ENCODE measurements around the gene RAD54L2. TPM values are rescaled to one million over a fixed set of nuclear protein-coding genes. Genes with fewer than 3 reads are reported as not detected.

Gene RAD54L2
- total RNA-seq, 1 experiment from 2014 or later: 36.5 TPM

DNA sequence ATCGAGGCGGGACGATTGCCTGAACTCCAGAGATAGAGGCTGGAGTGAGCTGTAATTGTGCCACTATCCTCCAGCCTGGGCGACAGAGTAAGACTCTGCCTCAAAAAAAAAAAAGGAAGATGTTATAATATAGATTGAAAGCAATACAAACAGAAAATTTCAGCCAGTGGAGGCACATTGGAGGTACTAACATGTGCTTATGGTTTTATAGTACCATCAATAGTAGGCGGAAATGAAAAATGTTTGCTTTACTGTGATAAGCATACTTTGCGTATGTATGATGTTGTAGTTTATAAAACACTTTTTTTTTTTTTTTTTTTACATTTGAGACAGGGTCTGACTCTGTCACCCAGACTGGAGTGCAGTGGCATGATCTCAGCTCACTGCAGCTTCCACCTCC is 8.8 kb downstream of the RAD54L2 start:
- Mint-ChIP-seq H3K27ac (ENCODE audit: unreplicated experiment) (no peak overlapping the region), H3K4me3 (ENCODE audit: unreplicated experiment) (no peak overlapping the region), H3K4me1 (ENCODE audit: low read depth, unreplicated experiment) (no peaks in the 10 kb centered on the region), H3K36me3 (ENCODE audit: insufficient read depth, unreplicated experiment) (peaks cover 27% of the 10 kb centered on the region), H3K27me3 (ENCODE audit: insufficient read depth, unreplicated experiment) (no peaks in the 10 kb centered on the region), H3K9me3 (ENCODE audit: unreplicated experiment) (no peaks in the 10 kb centered on the region)
- ChIA-PET POLR2A (no interaction called here), CTCF (interaction anchor here (1.4 kb wide), 1 partner anchor 48 kb away, joined by 4 read pairs; the partner anchor contains the start of gene DCAF1)
- DNase-seq: no peak
- Histone ChIP-seq H3K27me3 (replicated peaks; ENCODE audit: control insufficient read depth, insufficient read depth, low read length) (no peaks in the 10 kb centered on the region), H3K4me3 (ENCODE audit: low read depth, low read length) (no peak overlapping the region), H3K9me3 (no peaks in the 10 kb centered on the region), H3K36me3 (ENCODE audit: control insufficient read depth, insufficient read depth, low read length) (no peaks in the 10 kb centered on the region; the same call in 1 of the 2 replicates), H3K4me1 (no peaks in the 10 kb centered on the region)
- BruUV-seq (replicated peaks): no TSS peak
- TF ChIP-seq CTCF (IDR thresholded peaks at IDR 0.05; ENCODE audit: insufficient read depth in 1 of 2, low read depth in 1 of 2, low read length in 1 of 2, severe bottlenecking in 1 of 2, unreplicated experiment in 1 of 2): no peak
- intact Hi-C loops (cut with micrococcal nuclease; ENCODE audit: unreplicated experiment): no loop called here

DNA sequence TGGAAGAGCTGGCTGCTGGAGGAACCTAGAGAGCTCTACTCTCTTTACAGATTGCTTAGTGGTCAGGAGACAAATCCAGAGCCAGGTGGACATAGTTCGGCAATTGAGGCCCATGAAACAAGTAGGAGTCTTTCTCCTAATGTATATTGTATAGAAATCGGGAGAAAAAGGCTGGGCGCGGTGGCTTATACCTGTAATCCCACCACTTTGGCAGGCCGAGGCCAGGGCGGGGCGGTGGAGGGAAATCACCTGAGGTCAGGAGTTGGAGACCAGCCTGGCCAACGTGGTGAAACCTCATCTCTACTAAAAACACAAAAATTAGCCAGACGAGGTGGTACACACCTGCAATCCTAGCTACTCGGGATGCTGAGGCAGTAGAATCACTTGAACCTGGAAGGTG is 10.8 kb downstream of the RAD54L2 start:
- Histone ChIP-seq H3K36me3 (ENCODE audit: control insufficient read depth, insufficient read depth, low read length) (no peaks in the 10 kb centered on the region; the same call in 1 of the 2 replicates), H3K27me3 (replicated peaks; ENCODE audit: control insufficient read depth, insufficient read depth, low read length) (no peaks in the 10 kb centered on the region), H3K4me1 (no peaks in the 10 kb centered on the region), H3K4me3 (ENCODE audit: low read depth, low read length) (no peak overlapping the region), H3K9me3 (no peaks in the 10 kb centered on the region)
- CTCF ChIA-PET: interaction anchor here (1.1 kb wide), 2 partner anchors 10 to 47 kb away, joined by 3 to 8 read pairs; no protein-coding TSS in a partner anchor
- POLR2A ChIA-PET: interaction anchor here (0.5 to 0.6 kb wide), 2 partner anchors 164 to 1721 kb away, joined by 3 to 5 read pairs; partner anchors contain the start of gene MANF
- no peak for DNase-seq
- H3K27ac Mint-ChIP-seq (ENCODE audit: unreplicated experiment): no peak overlapping the region
- no peak for TF ChIP-seq CTCF (IDR thresholded peaks at IDR 0.05; ENCODE audit: insufficient read depth in 1 of 2, low read depth in 1 of 2, low read length in 1 of 2, severe bottlenecking in 1 of 2, unreplicated experiment in 1 of 2)
- no peaks in the 10 kb centered on the region for H3K4me1 Mint-ChIP-seq (ENCODE audit: low read depth, unreplicated experiment)
- intact Hi-C loops (cut with micrococcal nuclease; ENCODE audit: unreplicated experiment): no loop called here
- no peaks in the 10 kb centered on the region for H3K27me3 Mint-ChIP-seq (ENCODE audit: insufficient read depth, unreplicated experiment)
- no TSS peak for BruUV-seq (replicated peaks)
- H3K36me3 Mint-ChIP-seq (ENCODE audit: insufficient read depth, unreplicated experiment): peaks cover 17% of the 10 kb centered on the region
- no peak overlapping the region for H3K4me3 Mint-ChIP-seq (ENCODE audit: unreplicated experiment)
- H3K9me3 Mint-ChIP-seq (ENCODE audit: unreplicated experiment): no peaks in the 10 kb centered on the region

DNA sequence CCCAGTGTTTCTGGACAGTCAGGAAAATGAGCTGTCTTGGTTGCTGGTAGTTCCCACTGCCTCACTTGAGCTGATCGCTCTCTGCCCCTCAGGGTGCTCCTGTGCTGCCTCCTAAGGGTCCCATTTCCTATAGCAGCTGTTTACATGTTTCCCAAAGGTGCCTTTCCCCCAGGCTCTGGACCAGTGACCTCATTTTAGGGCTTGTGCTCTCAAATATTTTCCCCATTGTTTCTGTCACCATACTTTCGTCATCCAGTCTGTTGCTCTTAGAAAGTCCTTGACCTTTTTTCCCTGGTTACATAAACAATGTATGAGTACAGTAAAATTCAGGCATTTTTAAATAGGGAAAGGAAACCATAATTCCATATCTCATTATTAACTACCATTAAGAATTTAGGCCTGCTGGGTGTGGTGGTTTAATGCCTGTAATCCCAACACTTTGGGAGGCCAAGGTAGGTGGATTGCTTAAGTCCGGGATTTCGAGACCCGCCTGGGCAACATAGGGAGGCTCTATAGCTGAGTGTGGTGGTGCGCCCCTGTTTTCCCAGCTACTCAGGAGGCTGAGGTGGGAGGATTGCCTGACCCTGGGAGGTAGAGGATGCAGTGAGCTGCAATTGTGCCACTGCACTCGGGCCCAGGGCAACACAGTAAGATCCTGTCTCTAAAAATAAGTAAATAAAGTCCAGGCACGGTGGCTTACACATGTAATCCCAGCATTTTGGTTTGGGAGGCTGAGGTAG is 11.7 kb downstream of the RAD54L2 start:
- CTCF ChIA-PET: interaction anchor here (0.6 to 1.1 kb wide), 3 partner anchors 11 to 48 kb away, joined by 3 to 8 read pairs (median 4); no protein-coding TSS in a partner anchor
- DNase-seq: peak in 1 of 2 experiments; percentile 11
- intact Hi-C loops (cut with micrococcal nuclease; ENCODE audit: unreplicated experiment): loop anchor here (1.0 kb wide), 1 partner anchor 48 kb away; no protein-coding TSS in a partner anchor

More for the DNA sequence above, 11.7 kb downstream of the RAD54L2 start:
- Mint-ChIP-seq H3K27me3 (ENCODE audit: insufficient read depth, unreplicated experiment) (no peaks in the 10 kb centered on the region), H3K36me3 (ENCODE audit: insufficient read depth, unreplicated experiment) (peaks cover 23% of the 10 kb centered on the region), H3K9me3 (ENCODE audit: unreplicated experiment) (no peaks in the 10 kb centered on the region), H3K4me3 (ENCODE audit: unreplicated experiment) (no peak overlapping the region), H3K27ac (ENCODE audit: unreplicated experiment) (peak overlapping the region; percentile 19), H3K4me1 (ENCODE audit: low read depth, unreplicated experiment) (no peaks in the 10 kb centered on the region)
- no peaks in the 10 kb centered on the region for H3K4me1 ChIP-seq
- H3K4me3 ChIP-seq (ENCODE audit: low read depth, low read length): no peak overlapping the region
- no peaks in the 10 kb centered on the region; the same call in 1 of the 2 replicates for H3K36me3 ChIP-seq (ENCODE audit: control insufficient read depth, insufficient read depth, low read length)
- peak in 1 of 2 experiments; percentile 5 for TF ChIP-seq CTCF (IDR thresholded peaks at IDR 0.05; ENCODE audit: insufficient read depth in 1 of 2, low read depth in 1 of 2, low read length in 1 of 2, severe bottlenecking in 1 of 2, unreplicated experiment in 1 of 2)
- no peaks in the 10 kb centered on the region for H3K27me3 ChIP-seq (replicated peaks; ENCODE audit: control insufficient read depth, insufficient read depth, low read length)
- H3K9me3 ChIP-seq: no peaks in the 10 kb centered on the region
- no TSS peak for BruUV-seq (replicated peaks)
- POLR2A ChIA-PET: interaction anchor here (0.5 to 1.1 kb wide), 2 partner anchors 51 to 165 kb away, joined by 3 read pairs; partner anchors contain the start of gene MANF

Data from Caco-2 (cell line).